Loucy (cell line): ENCODE results near the gene SF3B2.

Source experiments
- CTCF ChIP-seq: fragments of 200-600 bp; sonication (generic); conservative IDR thresholded peaks from 2 replicates; pipeline ENCODE4 v1.5.1; 2014; ENCODE audit warnings: mild to moderate bottlenecking, antibody characterized with exemption, low read length
- EZH2phosphoT487 ChIP-seq: fragments of 200-600 bp; IDR thresholded peaks from 2 replicates; pipeline ENCODE4 v1.6.1; 2018; ENCODE audit warnings: antibody characterized with exemption, mild to moderate bottlenecking, moderate library complexity, borderline replicate concordance

GRCh38 chr11:66047541-66048365, 4.4 kb upstream of the SF3B2 start:
- TF ChIP-seq CTCF (no peak), EZH2phosphoT487 (no peak)
